Endothelial cell of umbilical vein (primary cell): ENCODE results near the gene C12orf60. TPM values are rescaled to one million over a fixed set of nuclear protein-coding genes. Genes with fewer than 3 reads are reported as not detected.

Source experiments
- BruUV-seq: library from RNA; stranded (reverse); fragments of 400-500 nt; replicated peaks from 2 replicates; lab custom pipeline; 2021; lab: Mats Ljungman, UMichigan
- CTCF ChIA-PET: fragments of 300-600, 350-600 bp; sonication (Branson Sonifier 250); formaldehyde crosslinking; loops from one replicate; lab custom pipeline; 2021; ENCODE audit warnings: antibody characterized with exemption, inconsistent platforms; lab: Charles Lee
- POLR2A ChIA-PET: fragments of 300-600, 350-600 bp; sonication (Branson Sonifier 250); formaldehyde crosslinking; loops from one replicate; lab custom pipeline; 2021; ENCODE audit warnings: antibody characterized with exemption, inconsistent platforms; lab: Charles Lee
- DNase-seq: peaks from one replicate; pipeline ENCODE4 v3.0.0-alpha.2; 2011; ENCODE audit warnings: low read depth, low spot score
- FAIRE-seq: peaks from 2 replicates; lab custom pipeline; 2011; peaks lifted over from hg19 to GRCh38; lab: Jason Lieb, UNC
- H2AFZ ChIP-seq: 2 replicates; pipeline ENCODE4 v1.6.0; 2012; ENCODE audit warnings: low read depth, low read length, control low read depth, inconsistent platforms
- H3K27ac ChIP-seq: 2 replicates; pipeline ENCODE4 v1.5.1; 2011; ENCODE audit warnings: low read depth, mild to moderate bottlenecking, control low read depth, low read length, moderate library complexity; ENCODE audit not compliant: insufficient read depth
- H3K27me3 ChIP-seq, 2 experiments: 2 replicates each; pipeline versions ENCODE4 v1.6.0 to v1.6.1; 2011; ENCODE audit warnings: low read length in 2 of 2, mixed read lengths in 1 of 2; ENCODE audit not compliant: control insufficient read depth in 2 of 2, insufficient read depth in 2 of 2
- H3K36me3 ChIP-seq, 2 experiments: 2 replicates in 1 of 2; 3 replicates in 1 of 2; pipeline ENCODE4 v1.5.1; 2011; ENCODE audit warnings: low read length in 2 of 2, mild to moderate bottlenecking in 1 of 2, moderate library complexity in 1 of 2; ENCODE audit not compliant: control insufficient read depth in 2 of 2, insufficient read depth in 2 of 2; ENCODE audit errors: extremely low read depth in 1 of 2
- H3K4me1 ChIP-seq: 3 replicates; pipeline ENCODE4 v1.5.1; 2011; ENCODE audit warnings: mild to moderate bottlenecking, low read length; ENCODE audit not compliant: control insufficient read depth, insufficient read depth; ENCODE audit errors: extremely low read depth
- H3K4me2 ChIP-seq: 2 replicates; pipeline ENCODE4 v1.6.1; 2011; ENCODE audit warnings: low read length, control low read depth, mixed read lengths; ENCODE audit not compliant: insufficient read depth
- H3K4me3 ChIP-seq, 3 experiments: fragments of 200-600 bp in 1 of 3; sonication (generic), shearing (Covaris generic) in 1 of 3; replicated peaks in 1 of 3; 2 replicates each; pipeline ENCODE4 v1.5.1; 2011 to 2016; ENCODE audit warnings: control low read depth in 3 of 3, low read length in 3 of 3, mild to moderate bottlenecking in 2 of 3, inconsistent platforms in 1 of 3, low read depth in 1 of 3, moderate library complexity in 1 of 3; ENCODE audit not compliant: insufficient read depth in 1 of 3
- H3K79me2 ChIP-seq: 2 replicates; pipeline ENCODE4 v1.6.0; 2012; ENCODE audit warnings: low read length, inconsistent platforms; ENCODE audit not compliant: control insufficient read depth, insufficient read depth
- H3K9ac ChIP-seq: replicated peaks from 2 replicates; pipeline ENCODE3; 2011; ENCODE audit warnings: low read length, control low read depth; ENCODE audit not compliant: insufficient read depth; ENCODE audit errors: extremely low read depth
- H3K9me1 ChIP-seq: replicated peaks from 3 replicates; pipeline ENCODE4 v1.6.0; 2011; ENCODE audit warnings: mild to moderate bottlenecking, low read length; ENCODE audit not compliant: control insufficient read depth, insufficient read depth; ENCODE audit errors: extremely low read depth
- H3K9me3 ChIP-seq: replicated peaks from 2 replicates; pipeline ENCODE4 v1.5.1; 2012; ENCODE audit warnings: low read length, inconsistent platforms; ENCODE audit not compliant: control insufficient read depth, insufficient read depth
- H4K20me1 ChIP-seq: replicated peaks from 2 replicates; pipeline ENCODE3; 2011; ENCODE audit warnings: mild to moderate bottlenecking, low read length; ENCODE audit not compliant: control insufficient read depth, insufficient read depth; ENCODE audit errors: extremely low read depth
- CTCF ChIP-seq, 2 donors: IDR thresholded peaks; 1 replicate in 1 of 2; 2 replicates in 1 of 2; pipeline ENCODE4 v1.5.1; 2011; ENCODE audit warnings: low read length in 2 of 2, mild to moderate bottlenecking in 2 of 2, moderate library complexity in 2 of 2, control low read depth in 1 of 2, inconsistent platforms in 1 of 2, low read depth in 1 of 2; ENCODE audit not compliant: insufficient read depth in 1 of 2; ENCODE audit errors: extremely low read depth in 1 of 2
- EZH2 ChIP-seq: IDR thresholded peaks from 2 replicates; pipeline ENCODE4 v1.6.1; 2012; ENCODE audit warnings: borderline replicate concordance, low read depth, mild to moderate bottlenecking, moderate library complexity, low read length, inconsistent platforms; ENCODE audit not compliant: severe bottlenecking
- FOS ChIP-seq: IDR thresholded peaks from 2 replicates; pipeline ENCODE4 v1.6.1; 2011; ENCODE audit warnings: mild to moderate bottlenecking, low read length, moderate library complexity, borderline replicate concordance; ENCODE audit not compliant: insufficient read depth
- GATA2 ChIP-seq: IDR thresholded peaks from 2 replicates; pipeline ENCODE4 v1.7.0; 2011; ENCODE audit warnings: low read depth, mild to moderate bottlenecking, moderate library complexity, mixed read lengths, low read length; ENCODE audit not compliant: insufficient read length, insufficient read depth
- JUN ChIP-seq: IDR thresholded peaks from 2 replicates; pipeline ENCODE4 v1.6.1; 2011; ENCODE audit warnings: borderline replicate concordance, low read depth; ENCODE audit not compliant: insufficient read length, insufficient read depth
- MYC ChIP-seq: IDR thresholded peaks from one replicate; pipeline ENCODE4 v1.6.1; 2011; ENCODE audit warnings: mild to moderate bottlenecking, low read depth, low read length
- POLR2A ChIP-seq: IDR thresholded peaks from 2 replicates; pipeline ENCODE4 v1.6.1; 2012; ENCODE audit warnings: low read depth, mild to moderate bottlenecking, control low read depth, low read length
- POLR2AphosphoS5 ChIP-seq: IDR thresholded peaks from 2 replicates; pipeline ENCODE4 v1.6.1; 2012; ENCODE audit warnings: low read depth, mild to moderate bottlenecking, control low read depth, low read length, moderate library complexity; ENCODE audit not compliant: insufficient read depth
- dilution Hi-C: fragments of 300-500 bp; cut with MboI; formaldehyde crosslinking; loops from one replicate; pipeline ENCODE4 v1.15.0; 2019; ENCODE audit warnings: low sequenced_read_pairs; ENCODE audit not compliant: extremely low pct_ligation_motif_present
- intact Hi-C: fragments of 100-400 bp; cut with micrococcal nuclease; formaldehyde crosslinking; loops from one replicate; pipeline ENCODE4 v1.10.0; 2022
- polyA plus RNA-seq, 4 experiments: library from polyadenylated mRNA; depleted of rRNA in 3 of 4; stranded (reverse) in 3 of 4; unstranded in 1 of 4; fragments of >200 nt; gene quantifications; 2 replicates each; pipeline versions ENCODE4 v1.2.1 to v1.2.3, GENCODE V29; 2011 to 2012; ENCODE audit warnings: missing spikeins in 1 of 4
- total RNA-seq: library from RNA; stranded (reverse); gene quantifications from 2 replicates; pipeline ENCODE4 v1.2.3, GENCODE V29; 2021
- TF ChIP-seq, protein P1 (sequence below): IDR thresholded peaks from 2 replicates; pipeline ENCODE4 v1.6.1; 2011; ENCODE audit not compliant: insufficient read depth, insufficient read length

C12orf60 gene
- total and polyA plus RNA-seq, 2 donors (not counting 3 experiments of a cell fraction or from before 2014, with no cell fraction given), result 0.52 to 1.3 TPM

DNA sequence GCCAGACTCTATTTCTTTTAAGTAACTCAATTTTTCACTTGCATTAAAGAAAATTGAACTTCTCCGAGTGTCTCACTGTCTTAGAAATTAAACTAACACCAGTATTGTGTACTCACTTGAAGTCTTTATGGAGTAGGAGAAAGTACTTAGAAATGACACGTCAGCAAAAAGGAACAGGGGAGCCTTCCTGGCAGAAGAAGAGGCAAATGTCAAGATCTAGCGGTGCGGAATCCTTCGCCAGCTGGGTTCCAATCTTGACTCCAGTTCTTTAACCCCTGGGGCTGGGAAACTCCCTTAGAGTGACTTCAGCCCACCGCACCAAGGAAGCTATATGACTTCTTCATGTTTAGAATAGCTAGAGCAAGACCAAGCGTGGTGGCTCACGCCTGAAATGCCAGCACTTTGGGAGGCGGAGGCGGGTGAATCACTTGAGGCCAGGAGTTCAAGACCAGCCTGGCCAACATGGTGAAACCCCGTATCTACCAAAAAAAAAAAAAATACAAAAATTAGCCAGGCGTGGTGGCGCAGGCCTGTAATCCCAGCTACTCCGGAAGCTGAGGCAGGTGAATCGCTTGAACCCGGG, 34.6 kb upstream of the C12orf60 start:
- no peak overlapping the region for H3K27ac ChIP-seq
- no peaks in the 10 kb centered on the region for H3K36me3 ChIP-seq
- TF ChIP-seq, protein P1, sequence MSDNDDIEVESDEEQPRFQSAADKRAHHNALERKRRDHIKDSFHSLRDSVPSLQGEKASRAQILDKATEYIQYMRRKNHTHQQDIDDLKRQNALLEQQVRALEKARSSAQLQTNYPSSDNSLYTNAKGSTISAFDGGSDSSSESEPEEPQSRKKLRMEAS, result no peak
- no peak for TF ChIP-seq POLR2A
- TF ChIP-seq MYC, result no peak
- no peak for TF ChIP-seq EZH2
- TF ChIP-seq POLR2AphosphoS5, result no peak
- no peak for TF ChIP-seq JUN
- no peak for TF ChIP-seq GATA2
- no peak for TF ChIP-seq FOS
- no peak for TF ChIP-seq CTCF (IDR thresholded peaks at IDR 0.05; ENCODE audit: extremely low read depth in 1 of 2, insufficient read depth in 1 of 2, low read depth in 1 of 2, low read length in 2 of 2)
- H3K79me2 ChIP-seq, result no peaks in the 10 kb centered on the region
- intact Hi-C loops, result no loop called here
- no peaks in the 10 kb centered on the region for H3K9me3 ChIP-seq
- H2AFZ ChIP-seq, result peak overlapping the region; percentile 52
- ChIA-PET CTCF (interaction anchor here (1.0 to 3.3 kb wide), 8 partner anchors 13 to 531 kb away, joined by 3 to 22 read pairs (median 10); partner anchors contain the start of genes ART4, C12orf60, RERG and WBP11), POLR2A (interaction anchor here (1.5 kb wide), 1 partner anchor 36 kb away, joined by 3 read pairs; no protein-coding TSS in a partner anchor)
- no TSS peak for BruUV-seq
- H3K4me3 ChIP-seq, result peak overlapping the region in 2 of 3 experiments; percentile 70 to 82
- dilution Hi-C loops, result no loop called here
- FAIRE-seq, result no peak
- no peak overlapping the region for H3K9ac ChIP-seq
- H3K4me1 ChIP-seq, result peaks cover 7% of the 10 kb centered on the region
- no peaks in the 10 kb centered on the region for H3K9me1 ChIP-seq
- no peaks in the 10 kb centered on the region for H3K27me3 ChIP-seq
- H4K20me1 ChIP-seq, result no peaks in the 10 kb centered on the region
- peak overlapping the region; percentile 59 for H3K4me2 ChIP-seq
- no peak for DNase-seq
